Measurements from ENCODE around the gene NLRC5.

The NLRC5 gene

DNA sequence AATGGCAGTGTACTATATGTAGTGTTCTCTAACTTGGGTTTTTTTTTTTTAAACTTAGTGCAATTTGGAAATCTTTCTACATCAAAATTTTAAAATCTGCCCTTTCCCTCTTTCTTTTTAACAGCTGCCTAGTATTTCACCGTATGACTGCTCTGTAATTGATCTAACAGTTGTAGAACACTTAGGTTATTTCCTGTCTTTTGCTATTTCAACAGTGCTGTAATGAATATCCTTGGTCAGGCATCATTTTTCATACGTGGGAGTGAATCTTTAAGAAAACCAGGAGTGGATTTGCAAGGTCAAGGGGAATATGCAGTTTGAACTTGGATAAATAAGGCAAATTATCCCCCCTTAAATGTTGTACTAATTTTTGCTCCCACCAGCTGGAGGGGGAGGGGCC is 3.8 kb downstream of the NLRC5 start:
- no peak for TF ChIP-seq ZNF302 (tag by site-specific recombination; IDR thresholded peaks at IDR 0.05; ENCODE audit: low read depth)
- TF ChIP-seq, protein P1, sequence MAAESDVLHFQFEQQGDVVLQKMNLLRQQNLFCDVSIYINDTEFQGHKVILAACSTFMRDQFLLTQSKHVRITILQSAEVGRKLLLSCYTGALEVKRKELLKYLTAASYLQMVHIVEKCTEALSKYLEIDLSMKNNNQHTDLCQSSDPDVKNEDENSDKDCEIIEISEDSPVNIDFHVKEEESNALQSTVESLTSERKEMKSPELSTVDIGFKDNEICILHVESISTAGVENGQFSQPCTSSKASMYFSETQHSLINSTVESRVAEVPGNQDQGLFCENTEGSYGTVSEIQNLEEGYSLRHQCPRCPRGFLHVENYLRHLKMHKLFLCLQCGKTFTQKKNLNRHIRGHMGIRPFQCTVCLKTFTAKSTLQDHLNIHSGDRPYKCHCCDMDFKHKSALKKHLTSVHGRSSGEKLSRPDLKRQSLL (tag by site-specific recombination; IDR thresholded peaks at IDR 0.05) = no peak
- TF ChIP-seq ZNF623 (tag by site-specific recombination; IDR thresholded peaks at IDR 0.05) = no peak
- no peak for TF ChIP-seq ZNF404 (tag by site-specific recombination; IDR thresholded peaks at IDR 0.05)
- no peak for TF ChIP-seq ZNF121 (tag by site-specific recombination; IDR thresholded peaks at IDR 0.05)
- no peak for TF ChIP-seq ZNF664 (tag by site-specific recombination; IDR thresholded peaks at IDR 0.05)
- TF ChIP-seq ZNF777 (tag by site-specific recombination; IDR thresholded peaks at IDR 0.05; ENCODE audit: borderline replicate concordance) = no peak
- TF ChIP-seq ZNF335 (tag by site-specific recombination; conservative IDR thresholded peaks at IDR 0.05) = no peak
- TF ChIP-seq ZNF514 (tag by site-specific recombination; IDR thresholded peaks at IDR 0.05) = no peak
- TF ChIP-seq ZNF292 (tag by site-specific recombination; IDR thresholded peaks at IDR 0.05; ENCODE audit: borderline replicate concordance, low read depth) = no peak
- TF ChIP-seq EGR2 (tag by site-specific recombination; IDR thresholded peaks at IDR 0.05; ENCODE audit: low read depth) = peak; percentile 52; the same call in 1 of the 2 replicates
- no peak for TF ChIP-seq ZNF555 (tag by site-specific recombination; conservative IDR thresholded peaks at IDR 0.05)
- peak; percentile 78 for TF ChIP-seq ZNF146 (tag by site-specific recombination; IDR thresholded peaks at IDR 0.05)
- TF ChIP-seq, protein P2, sequence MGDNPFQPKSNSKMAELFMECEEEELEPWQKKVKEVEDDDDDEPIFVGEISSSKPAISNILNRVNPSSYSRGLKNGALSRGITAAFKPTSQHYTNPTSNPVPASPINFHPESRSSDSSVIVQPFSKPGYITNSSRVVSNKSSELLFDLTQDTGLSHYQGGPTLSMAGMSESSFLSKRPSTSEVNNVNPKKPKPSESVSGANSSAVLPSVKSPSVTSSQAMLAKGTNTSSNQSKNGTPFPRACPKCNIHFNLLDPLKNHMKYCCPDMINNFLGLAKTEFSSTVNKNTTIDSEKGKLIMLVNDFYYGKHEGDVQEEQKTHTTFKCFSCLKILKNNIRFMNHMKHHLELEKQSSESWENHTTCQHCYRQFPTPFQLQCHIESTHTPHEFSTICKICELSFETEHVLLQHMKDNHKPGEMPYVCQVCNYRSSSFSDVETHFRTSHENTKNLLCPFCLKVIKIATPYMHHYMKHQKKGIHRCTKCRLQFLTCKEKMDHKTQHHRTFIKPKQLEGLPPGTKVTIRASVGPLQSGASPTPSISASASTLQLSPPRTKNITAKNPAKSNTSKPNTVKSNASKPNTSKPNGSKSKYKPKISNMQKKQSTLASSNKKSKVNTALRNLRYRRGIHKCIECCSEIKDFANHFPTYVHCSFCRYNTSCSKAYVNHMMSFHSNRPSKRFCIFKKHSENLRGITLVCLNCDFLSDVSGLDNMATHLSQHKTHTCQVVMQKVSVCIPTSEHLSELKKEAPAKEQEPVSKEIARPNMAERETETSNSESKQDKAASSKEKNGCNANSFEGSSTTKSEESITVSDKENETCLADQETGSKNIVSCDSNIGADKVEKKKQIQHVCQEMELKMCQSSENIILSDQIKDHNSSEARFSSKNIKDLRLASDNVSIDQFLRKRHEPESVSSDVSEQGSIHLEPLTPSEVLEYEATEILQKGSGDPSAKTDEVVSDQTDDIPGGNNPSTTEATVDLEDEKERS (tag by site-specific recombination; IDR thresholded peaks at IDR 0.05) = no peak
- peak; percentile 48 for TF ChIP-seq ZFHX2 (tag by site-specific recombination; conservative IDR thresholded peaks at IDR 0.05)
- TF ChIP-seq, protein P3, sequence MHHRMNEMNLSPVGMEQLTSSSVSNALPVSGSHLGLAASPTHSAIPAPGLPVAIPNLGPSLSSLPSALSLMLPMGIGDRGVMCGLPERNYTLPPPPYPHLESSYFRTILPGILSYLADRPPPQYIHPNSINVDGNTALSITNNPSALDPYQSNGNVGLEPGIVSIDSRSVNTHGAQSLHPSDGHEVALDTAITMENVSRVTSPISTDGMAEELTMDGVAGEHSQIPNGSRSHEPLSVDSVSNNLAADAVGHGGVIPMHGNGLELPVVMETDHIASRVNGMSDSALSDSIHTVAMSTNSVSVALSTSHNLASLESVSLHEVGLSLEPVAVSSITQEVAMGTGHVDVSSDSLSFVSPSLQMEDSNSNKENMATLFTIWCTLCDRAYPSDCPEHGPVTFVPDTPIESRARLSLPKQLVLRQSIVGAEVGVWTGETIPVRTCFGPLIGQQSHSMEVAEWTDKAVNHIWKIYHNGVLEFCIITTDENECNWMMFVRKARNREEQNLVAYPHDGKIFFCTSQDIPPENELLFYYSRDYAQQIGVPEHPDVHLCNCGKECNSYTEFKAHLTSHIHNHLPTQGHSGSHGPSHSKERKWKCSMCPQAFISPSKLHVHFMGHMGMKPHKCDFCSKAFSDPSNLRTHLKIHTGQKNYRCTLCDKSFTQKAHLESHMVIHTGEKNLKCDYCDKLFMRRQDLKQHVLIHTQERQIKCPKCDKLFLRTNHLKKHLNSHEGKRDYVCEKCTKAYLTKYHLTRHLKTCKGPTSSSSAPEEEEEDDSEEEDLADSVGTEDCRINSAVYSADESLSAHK (tag by site-specific recombination; IDR thresholded peaks at IDR 0.05) = no peak

DNA sequence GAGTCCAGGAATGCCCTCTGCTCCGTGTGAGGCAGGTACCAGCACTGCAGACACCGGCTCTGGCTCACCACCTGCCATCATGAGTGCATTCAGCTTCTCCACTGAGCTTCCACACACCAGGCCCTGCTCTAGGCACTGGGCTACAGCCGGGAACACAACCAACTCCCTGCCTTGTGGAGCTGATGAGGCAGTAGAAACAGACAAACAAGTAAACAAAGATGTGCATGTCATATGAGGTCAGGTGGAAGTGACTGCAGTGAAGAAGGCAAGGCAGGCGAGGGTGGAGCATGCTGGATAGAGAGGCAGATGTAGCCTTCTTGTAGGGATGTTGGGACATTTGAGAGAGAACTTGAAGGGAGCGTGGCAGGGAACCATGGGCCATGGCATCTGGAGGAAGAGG is 5.0 kb downstream of the NLRC5 start:
- CTCF ChIA-PET = interaction anchor here (0.7 to 2.0 kb wide), 3 partner anchors 30 to 1931 kb away, joined by 3 to 5 read pairs (median 3); no protein-coding TSS in a partner anchor
- H3K4me1 ChIP-seq (ENCODE audit: control insufficient read depth, insufficient read depth, low read length) = peaks cover 4% of the 10 kb centered on the region; the same call in 1 of the 2 replicates
- H3K36me3 ChIP-seq (ENCODE audit: control insufficient read depth in 2 of 2, insufficient read depth in 1 of 2, low read length in 2 of 2) = no peaks in the 10 kb centered on the region
- no peaks in the 10 kb centered on the region for H3K9me3 ChIP-seq (ENCODE audit: control insufficient read depth, insufficient read depth, low read depth, low read length)
- TF ChIP-seq ZNF292 (tag by site-specific recombination; IDR thresholded peaks at IDR 0.05; ENCODE audit: borderline replicate concordance, low read depth) (no peak), ZNF341 (tag by site-specific recombination; IDR thresholded peaks at IDR 0.05; ENCODE audit: low read depth) (no peak), ZNF394 (tag by site-specific recombination; IDR thresholded peaks at IDR 0.05; ENCODE audit: borderline replicate concordance) (no peak; the same call in 1 of the 2 replicates)
- TF ChIP-seq, protein P4, sequence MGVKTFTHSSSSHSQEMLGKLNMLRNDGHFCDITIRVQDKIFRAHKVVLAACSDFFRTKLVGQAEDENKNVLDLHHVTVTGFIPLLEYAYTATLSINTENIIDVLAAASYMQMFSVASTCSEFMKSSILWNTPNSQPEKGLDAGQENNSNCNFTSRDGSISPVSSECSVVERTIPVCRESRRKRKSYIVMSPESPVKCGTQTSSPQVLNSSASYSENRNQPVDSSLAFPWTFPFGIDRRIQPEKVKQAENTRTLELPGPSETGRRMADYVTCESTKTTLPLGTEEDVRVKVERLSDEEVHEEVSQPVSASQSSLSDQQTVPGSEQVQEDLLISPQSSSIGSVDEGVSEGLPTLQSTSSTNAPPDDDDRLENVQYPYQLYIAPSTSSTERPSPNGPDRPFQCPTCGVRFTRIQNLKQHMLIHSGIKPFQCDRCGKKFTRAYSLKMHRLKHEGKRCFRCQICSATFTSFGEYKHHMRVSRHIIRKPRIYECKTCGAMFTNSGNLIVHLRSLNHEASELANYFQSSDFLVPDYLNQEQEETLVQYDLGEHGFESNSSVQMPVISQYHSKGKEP (tag by site-specific recombination; IDR thresholded peaks at IDR 0.05) = no peak
- TF ChIP-seq, protein P3 (tag by site-specific recombination; IDR thresholded peaks at IDR 0.05) = peak; percentile 47; the same call in 1 of the 2 replicates
- H3K4me3 ChIP-seq (ENCODE audit: low read depth, low read length) = no peak overlapping the region
- POLR2A ChIA-PET = no interaction called here
- no peak overlapping the region for H3K27ac ChIP-seq (ENCODE audit: extremely low read depth, low read depth, low read length)

More for the DNA sequence above, 3.8 kb downstream of the NLRC5 start:
- no peak overlapping the region for H3K27ac ChIP-seq (ENCODE audit: extremely low read depth, low read depth, low read length)
- ChIA-PET CTCF (interaction anchor here (1.2 kb wide), 1 partner anchor 29 kb away, joined by 3 read pairs; no protein-coding TSS in a partner anchor), POLR2A (interaction anchor here (0.7 kb wide), 1 partner anchor 48 kb away, joined by 3 read pairs; no protein-coding TSS in a partner anchor)
- H3K9me3 ChIP-seq (ENCODE audit: control insufficient read depth, insufficient read depth, low read depth, low read length) = no peaks in the 10 kb centered on the region
- peaks cover 4% of the 10 kb centered on the region; the same call in 1 of the 2 replicates for H3K4me1 ChIP-seq (ENCODE audit: control insufficient read depth, insufficient read depth, low read length)
- no peaks in the 10 kb centered on the region for H3K36me3 ChIP-seq (ENCODE audit: control insufficient read depth in 2 of 2, insufficient read depth in 1 of 2, low read length in 2 of 2)
- no peak overlapping the region for H3K4me3 ChIP-seq (ENCODE audit: low read depth, low read length)
